Islet precursor cell (in vitro differentiated cells): ENCODE results near the gene TMEM106A.
"Not testable (repeated sequence)": the region's sequence is repeated elsewhere in the genome, so short reads cannot be mapped to it uniquely, and the experiment has no call there.

Experiments used
- DNase-seq: peaks from one replicate; pipeline ENCODE4 v3.0.0-alpha.2; 2018

TMEM106A gene, protein sequence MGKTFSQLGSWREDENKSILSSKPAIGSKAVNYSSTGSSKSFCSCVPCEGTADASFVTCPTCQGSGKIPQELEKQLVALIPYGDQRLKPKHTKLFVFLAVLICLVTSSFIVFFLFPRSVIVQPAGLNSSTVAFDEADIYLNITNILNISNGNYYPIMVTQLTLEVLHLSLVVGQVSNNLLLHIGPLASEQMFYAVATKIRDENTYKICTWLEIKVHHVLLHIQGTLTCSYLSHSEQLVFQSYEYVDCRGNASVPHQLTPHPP

DNA sequence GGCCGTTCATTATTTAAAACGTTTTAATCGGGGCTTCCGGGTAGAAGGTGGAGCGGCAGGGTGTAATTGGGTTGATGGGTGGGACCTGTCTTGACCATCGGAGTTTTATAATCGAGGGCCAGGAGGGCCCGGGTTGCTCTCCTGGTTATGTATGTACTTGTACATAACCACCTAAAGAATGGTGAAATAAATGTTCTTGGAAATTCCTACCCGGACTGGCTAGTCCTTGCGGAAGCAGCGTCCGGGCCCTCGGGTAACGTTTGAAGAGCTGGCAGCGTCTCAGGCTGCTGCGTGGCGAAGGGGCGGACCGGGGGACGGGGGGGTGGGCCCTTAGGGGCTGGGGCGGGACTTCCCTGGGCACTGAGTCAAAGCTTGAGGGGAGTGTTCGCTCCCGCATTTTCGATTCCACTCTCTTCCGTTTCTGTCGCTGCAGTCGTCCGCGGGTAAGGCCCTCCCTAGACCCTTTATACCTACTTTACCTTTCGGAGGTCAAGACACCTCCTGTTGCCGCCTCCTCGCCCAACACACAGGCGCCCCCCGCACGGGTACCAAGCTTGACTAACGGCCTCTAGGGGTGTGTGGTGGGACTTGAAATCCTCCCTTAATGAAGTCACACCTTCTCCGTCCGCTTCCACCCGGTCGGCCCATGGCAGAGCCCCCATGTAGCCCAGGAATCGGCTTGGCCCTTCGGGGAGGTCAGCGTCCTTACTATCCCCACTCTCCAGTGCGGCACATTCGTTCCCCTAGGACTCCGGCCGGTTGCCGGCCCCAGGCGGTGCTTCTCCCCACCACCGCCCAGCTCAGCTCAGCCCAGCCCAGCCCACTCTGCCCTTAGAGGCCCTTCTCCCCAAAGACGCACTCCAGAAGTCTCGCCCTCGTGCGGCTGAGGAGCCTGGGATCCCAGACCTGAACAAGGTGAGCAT lies at the start of gene TMEM106A:
Gene TMEM106A (plus strand): TSS at position 396 of the 923 bp plus-strand sequence. CDS start 1,167 bp downstream, outside the sequence.
- peak; percentile 93 for DNase-seq

DNA sequence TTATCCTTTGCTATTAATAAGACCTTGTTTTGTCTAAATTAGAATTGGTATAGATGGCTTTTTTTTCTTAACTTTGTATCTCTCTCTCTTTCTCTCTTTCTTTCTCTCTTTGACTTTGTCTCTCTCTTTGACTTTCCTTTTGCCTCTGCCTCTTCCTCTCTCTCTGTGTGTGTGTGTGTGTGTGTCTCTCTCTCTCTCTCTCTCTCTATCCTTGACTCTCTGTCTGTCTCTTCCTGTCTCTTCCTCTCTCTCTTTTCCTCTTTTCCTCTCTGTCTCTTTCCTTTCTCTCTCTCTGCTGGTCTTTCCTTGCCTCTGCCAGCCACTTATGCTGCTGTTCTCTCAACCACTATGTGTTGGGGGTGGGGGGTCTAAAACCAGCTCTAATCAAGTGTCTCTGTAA lies 45.7 kb upstream of the TMEM106A start:
- not testable (repeated sequence) for DNase-seq

- DNase-seq, result peak; percentile 64
Observed at GRCh38 chr17:43169561-43170139, 42.0 kb upstream of the TMEM106A start.

DNA sequence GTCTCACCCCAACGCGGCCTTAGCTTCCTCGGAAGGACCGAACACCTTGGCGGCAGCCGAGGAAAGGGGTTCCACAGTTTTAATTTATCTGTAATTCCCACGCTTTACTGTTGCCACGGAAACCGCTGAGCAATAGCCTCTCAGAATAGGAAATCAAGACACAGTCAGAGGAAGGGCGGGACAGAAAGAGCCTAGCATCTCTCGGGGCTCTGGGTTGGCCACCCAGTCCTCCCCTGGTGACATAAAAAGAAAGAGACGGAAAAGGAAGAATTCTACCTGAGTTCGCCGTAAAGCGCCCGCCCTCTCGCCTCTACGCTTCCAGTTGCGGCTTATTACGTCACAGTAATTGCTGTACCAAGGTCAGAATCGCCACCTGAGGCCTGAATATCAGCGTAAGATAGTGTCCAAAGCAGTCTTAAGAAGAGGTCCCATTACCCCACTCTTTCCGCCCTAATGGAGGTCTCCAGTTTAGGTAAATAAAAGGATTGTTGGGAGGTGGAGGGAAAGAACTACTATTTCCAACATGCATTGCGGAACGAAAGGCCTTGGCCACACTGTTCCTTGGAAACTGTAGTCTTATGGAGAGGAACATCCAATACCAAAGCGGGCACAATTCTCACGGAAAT lies 41.4 kb upstream of the TMEM106A start:
- DNase-seq, result peak; percentile 98

DNA sequence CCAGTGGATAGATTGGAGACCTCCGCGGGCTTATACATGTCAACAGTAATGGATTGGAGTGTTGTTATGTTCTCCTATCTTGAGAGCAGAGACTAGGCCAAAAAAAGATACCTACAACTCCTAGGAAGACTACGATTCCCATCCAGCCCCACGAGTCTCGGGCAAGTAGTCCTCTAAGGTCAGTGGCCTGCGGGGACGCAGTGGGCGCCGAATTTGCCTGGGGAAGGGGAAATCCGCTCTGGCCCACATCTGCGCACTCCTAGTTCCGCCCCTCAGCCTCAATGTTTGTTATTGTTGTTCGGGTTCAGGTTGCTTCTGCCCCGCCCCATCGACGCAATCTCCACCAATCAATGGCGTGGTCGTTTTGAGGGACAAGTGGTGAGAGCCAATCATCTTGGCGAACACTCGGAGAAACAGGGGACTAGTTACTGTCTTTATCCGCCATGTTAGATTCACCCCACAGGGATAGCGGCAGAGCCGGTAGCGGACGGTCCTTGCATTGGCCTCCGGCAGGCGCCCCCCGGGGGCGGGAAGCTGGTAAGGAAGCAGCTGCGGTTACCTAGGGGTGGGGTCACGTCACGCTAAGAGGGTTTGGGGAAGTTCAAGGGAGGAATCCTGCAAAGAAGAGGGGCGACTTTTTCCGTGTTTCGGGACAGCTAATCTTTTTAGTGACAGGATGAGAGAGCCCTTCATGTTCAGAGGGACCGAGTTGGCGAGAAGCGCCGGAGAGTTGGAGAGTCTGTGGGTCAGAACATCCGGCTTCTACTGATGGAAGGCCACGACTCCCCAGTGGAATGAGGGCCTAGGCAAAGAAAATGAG lies 40.7 kb upstream of the TMEM106A start, which contains the start of gene NBR1:
Gene NBR1 (plus strand): TSS at position 449 of the 820 bp plus-strand sequence. CDS start 4,586 bp downstream, outside the sequence.
- DNase-seq, result peak; percentile 100

GRCh38 chr17:43171586-43172487 lies 39.8 kb upstream of the TMEM106A start:
- peak; percentile 57 for DNase-seq

DNA sequence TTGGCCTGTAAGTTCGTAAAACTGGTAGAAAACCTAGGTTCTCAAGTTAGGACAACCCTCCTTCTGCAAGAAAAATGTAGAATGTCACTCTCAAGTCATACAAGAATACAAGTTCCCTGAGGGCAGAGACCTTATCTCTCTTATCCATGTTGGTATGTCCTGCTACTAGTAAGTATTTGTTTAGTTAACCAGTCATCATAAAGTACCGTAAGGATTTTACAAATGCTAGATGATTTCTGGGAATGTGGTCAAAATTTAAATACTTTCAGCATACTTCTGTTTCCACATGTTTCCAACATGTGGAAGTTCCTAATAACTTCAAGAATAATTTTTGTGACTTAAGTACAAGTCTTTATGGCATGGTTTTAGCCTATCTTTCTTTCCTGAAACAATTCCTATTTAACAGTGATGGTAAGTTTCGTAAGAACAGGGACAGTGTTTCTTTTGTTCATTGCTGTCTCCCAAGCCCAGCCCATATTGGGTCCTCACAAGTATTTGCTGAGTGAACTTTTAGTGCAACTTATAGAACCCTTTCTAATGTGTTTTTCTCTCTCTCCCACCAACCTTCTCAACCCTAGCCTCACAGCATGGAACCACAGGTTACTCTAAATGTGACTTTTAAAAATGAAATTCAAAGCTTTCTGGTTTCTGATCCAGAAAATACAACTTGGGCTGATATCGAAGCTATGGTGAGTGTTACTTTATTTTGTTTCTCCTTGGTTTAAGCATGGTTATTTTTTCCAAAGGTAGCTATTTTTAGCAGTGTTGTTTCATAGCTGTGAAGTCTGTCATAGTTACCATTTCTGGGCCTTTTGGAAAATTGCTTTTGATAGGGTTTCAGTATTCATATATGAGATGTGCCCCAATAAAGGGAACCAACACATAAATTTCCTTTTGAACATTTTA lies 36.2 kb upstream of the TMEM106A start:
- DNase-seq, result no peak

DNA sequence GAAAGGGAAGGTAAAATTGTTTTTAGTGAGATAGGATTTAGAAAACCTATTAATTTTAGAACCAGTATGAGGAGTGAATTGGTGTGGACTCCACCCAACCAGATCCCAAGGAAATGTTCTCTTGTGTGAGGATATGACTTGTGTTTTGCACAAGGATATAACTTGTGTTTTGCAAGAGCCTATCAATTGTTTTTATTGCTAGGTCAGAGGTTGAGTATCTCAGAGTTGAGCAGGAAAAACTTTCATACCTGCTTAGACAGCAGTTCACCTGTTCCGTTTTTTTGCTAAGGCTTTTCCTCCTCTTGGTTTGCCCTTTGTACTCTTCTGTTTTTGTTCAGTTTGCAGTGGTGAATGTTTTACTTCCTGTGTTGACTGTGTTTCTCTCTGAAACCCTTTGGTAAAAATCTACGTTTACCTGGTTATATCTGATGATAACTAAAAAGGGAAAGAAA lies 35.5 kb upstream of the TMEM106A start:
- DNase-seq, result no peak

GRCh38 chr17:43183921-43184320 lies 27.8 kb upstream of the TMEM106A start:
- DNase-seq, result no peak

GRCh38 chr17:43186656-43187055 lies 25.0 kb upstream of the TMEM106A start:
- not testable (repeated sequence) for DNase-seq

DNA sequence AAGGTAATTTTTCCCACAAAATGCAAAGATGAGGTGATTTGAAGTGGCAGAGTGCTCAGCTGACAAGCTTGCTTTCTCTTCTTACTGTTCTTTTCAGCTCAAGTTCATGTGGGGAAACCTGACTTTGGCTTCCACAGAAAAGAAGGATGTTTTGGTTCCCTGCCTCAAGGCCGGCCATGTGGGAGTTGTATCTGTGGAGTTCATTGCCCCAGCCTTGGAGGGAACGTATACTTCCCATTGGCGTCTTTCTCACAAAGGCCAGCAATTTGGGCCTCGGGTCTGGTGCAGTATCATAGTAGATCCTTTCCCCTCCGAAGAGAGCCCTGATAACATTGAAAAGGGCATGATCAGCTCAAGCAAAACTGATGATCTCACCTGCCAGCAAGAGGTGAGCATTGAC lies 18.4 kb upstream of the TMEM106A start:
- no peak for DNase-seq

GRCh38 chr17:43199633-43200032 lies 12.0 kb upstream of the TMEM106A start:
- DNase-seq, result no peak

DNA sequence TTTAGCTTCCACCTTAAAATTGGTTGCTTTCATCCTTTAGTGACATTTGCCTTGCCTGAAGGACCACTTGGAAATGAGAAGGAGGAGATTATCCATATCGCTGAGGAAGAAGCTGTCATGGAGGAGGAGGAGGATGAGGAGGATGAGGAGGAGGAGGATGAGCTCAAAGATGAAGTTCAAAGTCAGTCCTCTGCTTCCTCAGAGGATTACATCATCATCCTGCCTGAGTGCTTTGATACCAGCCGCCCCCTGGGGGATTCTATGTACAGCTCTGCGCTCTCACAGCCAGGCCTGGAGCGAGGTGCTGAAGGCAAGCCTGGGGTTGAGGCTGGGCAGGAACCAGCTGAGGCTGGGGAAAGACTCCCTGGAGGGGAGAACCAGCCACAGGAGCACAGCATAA lies 11.5 kb upstream of the TMEM106A start:
- no peak for DNase-seq

DNA sequence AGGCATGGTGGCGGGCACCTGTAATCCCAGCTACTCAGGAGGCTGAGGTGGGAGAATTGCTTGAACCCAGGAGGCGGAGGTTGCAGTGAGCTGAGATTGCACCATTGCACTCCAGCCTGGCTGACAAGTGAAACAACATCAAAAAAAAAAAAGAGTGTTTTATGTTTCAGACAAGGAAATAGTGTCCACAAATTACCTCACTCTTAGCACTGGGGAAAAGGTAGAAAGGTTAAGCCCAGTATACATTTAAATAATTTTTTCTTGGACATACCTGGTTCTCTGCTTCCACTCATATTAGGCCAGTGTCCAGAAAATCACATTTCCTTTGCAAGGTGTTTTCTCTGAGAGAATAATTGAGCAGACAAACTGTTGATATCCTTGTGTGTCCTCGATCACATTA lies 8.7 kb upstream of the TMEM106A start:
- DNase-seq, result not testable (repeated sequence)

- DNase-seq, result no peak
Observed at GRCh38 chr17:43210576-43210975, 1.1 kb upstream of the TMEM106A start.

GRCh38 chr17:43211123-43211479 lies 574 bp upstream of the TMEM106A start:
- no peak for DNase-seq

DNA sequence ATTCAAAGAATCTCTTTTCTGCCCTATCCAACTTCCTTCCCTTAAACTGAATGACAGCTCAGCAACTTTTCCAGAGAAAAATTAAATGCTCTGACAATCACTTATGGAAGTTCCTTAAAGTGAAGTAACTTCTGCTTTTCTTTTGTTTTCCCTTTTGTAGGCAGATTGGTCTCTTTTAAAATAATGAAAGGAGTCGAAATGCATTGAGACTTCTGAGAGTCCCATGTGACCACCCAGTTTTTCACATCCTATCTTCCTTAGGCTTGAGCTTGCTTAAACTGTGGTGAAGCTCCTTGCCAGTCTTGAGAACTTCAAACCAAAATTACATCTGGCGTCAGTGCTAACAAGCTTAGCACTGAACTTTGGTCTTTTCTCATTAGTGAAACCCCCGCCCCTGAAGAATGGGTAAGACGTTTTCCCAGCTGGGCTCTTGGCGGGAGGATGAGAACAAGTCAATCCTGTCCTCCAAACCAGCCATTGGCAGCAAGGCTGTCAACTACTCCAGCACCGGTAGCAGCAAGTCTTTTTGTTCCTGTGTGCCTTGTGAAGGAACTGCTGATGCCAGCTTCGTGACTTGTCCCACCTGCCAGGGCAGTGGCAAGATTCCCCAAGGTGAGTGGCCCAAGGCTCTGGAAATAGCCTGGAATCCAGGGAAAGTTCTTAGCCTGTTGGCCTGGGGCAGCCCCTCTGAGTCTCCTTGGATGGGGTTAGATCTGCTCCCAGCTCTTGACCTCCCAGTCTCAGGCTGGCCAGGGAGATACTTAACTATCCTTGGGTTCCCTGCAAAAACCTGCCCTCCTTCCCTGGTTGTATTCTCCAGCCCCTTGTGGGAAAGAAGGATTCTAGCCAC lies 1.2 kb downstream of the TMEM106A start:
- DNase-seq, result no peak

- DNase-seq, result no peak
Observed at GRCh38 chr17:43213545-43213944, 1.9 kb downstream of the TMEM106A start.

GRCh38 chr17:43215341-43215740 lies 3.7 kb downstream of the TMEM106A start:
- DNase-seq, result no peak
